GM21723 (cell line): ENCODE data around the gene AP2A1.

ENCODE experiments used
- ATAC-seq: cut with Tn5 transposase; IDR thresholded peaks from one replicate; pipeline ENCODE4 v1.9.1; 2021; ENCODE audit warnings: mild to moderate bottlenecking, moderate library complexity; ENCODE audit not compliant: unreplicated experiment

The AP2A1 gene

DNA sequence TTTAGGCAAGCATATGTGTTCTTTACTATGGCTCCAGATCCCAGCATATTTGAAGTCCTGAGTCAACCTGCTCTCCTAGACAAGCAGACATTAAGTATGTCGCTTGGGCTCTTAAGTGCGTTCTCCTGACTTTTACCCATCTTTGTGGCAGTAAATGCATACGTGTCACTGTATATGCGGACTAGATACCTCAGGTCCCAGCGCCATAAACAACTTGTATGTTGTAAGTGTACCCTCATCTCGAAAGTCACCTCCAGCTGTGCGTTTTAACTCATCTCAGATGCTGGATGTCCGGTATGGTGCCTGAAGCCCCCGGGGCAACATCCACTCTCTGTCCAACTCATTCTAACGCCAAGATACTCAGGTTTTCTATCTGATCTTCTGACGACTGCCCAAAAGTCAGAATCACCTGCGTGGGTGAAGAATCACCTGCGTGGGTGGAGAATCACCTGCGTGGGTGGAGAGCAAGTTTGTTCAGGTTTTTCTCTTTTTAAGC, 85.9 kb downstream of the AP2A1 start:
- ATAC-seq: no peak

DNA sequence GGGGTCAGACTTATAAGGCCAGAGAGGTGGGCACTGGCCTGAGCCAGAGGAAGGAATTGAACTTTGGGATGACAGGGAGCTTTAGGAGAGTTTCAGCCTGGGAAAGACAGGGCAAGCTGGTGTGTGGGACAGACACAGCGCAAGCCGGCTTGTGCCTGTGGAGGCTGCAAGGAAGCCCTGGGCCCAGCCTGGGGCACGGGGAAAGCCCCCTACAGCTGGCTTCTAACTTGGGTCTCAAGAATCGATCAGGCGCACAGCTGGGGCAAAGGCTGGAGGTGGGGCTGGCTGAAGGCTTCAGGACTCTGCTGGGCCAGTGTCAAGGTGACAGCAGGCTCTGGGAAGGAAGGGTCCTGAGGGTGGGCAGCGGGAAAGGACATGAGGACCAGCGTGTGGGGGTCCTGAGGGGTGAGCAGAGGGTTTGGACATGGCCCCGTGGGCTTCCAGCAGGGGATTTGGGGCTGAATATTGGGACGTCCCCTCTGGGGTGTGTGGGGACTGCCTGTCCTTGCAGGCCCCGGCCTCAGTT, 87.1 kb downstream of the AP2A1 start:
- ATAC-seq: no peak

DNA sequence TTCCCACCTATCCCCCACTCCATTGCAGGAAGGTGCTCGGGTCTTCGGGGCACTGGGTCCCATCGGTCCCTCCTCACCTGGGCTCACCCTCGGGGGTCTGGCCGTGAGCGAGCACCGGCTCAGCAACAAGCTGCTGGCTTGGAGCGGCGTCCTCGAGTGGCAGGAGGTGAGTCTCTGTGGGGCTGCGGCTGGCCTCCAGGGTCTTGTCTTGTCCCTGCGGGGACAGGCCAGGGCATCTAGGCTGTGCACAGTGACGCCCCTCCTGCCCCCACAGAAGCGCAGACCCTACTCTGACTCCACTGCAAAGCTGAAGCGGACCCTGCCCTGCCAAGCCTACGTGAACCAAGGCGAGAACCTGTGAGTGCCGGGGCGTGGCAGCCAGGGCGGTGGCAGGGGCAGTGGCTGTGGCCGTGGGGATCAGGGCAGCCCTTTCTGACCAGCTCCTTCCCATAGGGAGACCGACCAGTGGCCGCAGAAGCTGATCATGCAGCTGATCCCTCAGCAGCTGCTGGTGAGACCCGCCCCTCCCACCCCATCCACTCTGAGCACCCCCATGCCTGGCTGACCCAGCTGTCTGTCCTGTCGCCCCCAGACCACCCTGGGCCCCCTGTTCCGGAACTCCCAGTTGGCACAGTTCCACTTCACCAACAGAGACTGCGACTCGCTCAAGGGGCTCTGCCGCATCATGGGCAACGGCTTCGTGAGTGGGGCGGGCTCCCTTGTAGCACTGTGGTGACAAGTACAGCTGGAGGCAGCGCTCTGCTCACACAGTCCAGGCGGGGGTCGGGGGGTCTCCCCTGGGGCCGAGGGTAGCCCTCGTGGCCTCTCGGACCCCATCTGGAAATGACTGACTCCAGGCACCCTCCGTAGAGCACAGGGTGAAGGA, 87.8 kb downstream of the AP2A1 start:
- no peak for ATAC-seq

DNA sequence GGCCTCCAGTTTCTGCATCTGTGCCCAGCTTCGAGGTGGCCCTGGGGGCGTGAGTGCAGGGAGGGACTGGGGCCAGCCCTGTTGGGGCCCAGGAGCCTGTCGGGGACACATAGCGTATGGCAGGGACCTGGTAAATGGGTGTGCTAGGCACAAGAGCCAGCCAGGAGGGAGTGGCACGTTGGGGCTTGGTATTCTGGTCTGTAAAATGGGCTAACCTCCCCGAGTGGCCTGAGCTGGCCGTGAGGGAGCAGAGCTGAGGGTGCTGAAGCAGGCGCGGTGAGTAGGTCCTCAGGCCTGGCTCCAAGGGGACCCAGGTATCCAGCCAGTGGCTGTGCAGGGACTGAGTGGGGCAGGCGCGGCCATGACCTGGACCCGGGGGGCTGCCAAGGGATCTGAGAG, 88.5 kb downstream of the AP2A1 start:
- ATAC-seq: no peak

DNA sequence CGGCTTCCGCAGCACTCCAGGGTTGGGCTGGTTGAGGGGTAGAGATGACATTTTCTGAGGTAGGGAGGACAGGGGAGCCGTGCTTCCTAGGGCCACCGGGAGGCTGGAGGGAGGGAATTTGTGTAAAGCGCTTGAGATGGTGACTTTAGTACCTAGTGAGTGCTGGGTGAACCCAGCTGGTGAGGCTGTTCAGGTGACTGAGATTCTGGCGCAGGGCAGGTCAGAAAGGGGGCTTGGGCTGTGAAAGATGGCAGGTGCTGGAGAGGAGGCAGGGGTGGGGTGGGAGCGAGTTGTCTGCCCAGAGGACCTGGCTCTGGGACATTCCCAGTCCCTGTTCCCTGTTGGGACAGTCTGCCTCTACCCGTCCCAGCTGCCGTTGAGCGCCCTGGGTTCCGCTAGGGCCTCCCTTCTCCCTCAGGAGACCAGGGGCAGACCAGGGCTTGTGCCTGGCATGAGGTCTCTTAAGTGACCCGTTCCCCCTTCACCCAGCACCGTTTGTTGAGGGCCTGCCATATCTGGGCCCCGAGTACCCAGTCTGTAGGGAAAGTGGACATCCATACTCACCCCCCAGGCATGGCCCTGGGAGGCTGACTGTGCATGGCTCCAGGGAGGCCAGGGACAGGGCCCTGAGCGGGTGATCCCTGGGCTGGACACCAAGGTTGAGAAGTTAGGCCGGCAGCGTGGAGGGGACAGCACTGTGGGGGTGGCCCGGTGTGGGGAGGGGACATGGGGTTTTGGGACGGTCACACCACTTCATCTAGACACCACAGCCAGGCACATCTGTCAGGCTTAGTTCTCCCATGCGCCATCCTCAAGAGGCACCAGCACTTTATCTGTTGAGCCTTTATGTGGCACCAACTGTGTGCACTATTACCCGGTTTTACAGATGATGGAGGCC, 89.1 kb downstream of the AP2A1 start:
- no peak for ATAC-seq

DNA sequence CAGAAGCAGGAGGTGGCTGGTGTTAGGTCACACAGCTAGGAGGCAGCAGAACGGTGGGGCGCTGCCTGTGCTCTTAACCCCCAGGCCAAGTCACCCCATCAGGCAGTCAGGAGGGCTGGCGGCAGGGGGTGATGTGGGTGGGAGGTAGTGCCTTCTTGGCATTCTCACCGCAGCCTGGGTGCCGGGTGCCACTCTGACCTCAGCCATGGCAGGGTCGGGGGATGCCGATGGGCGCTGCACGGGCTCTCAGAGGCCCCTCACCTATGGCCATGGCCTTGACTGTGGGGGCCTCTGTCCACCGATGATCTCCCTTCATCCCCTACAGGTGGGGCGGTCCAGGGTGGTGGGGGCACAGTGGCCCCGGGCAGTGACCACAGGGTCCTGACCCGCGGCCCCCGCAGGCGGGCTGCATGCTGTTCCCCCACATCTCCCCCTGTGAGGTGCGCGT, 89.8 kb downstream of the AP2A1 start:
- ATAC-seq: no peak
